ENCODE results near the gene TYW5.

Gene TYW5

DNA sequence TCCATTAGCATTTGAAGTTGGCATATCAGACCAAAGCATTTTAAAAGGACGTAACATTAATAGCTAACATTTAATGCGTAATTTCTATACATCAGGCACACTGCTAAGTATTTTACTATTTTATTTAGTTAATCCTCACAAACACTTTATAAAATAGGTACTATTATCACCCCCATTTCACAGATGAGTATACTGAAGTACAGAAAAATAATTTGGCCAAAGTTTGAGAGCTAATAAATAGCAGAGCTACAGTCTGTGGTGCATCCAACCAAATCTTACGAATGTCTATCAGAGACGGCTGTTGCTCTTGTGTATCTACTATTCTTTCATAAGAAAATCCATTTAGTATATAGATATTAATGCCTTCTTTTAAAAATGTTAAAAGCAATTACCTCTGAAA is 11.9 kb downstream of the TYW5 start:
- DNase-seq (ENCODE audit: low read depth) = no peak
- H3K27me3 ChIP-seq (replicated peaks; ENCODE audit: control insufficient read depth, insufficient read depth, low read length) = no peaks in the 10 kb centered on the region
- peaks cover 19% of the 10 kb centered on the region for H3K4me1 ChIP-seq (ENCODE audit: control insufficient read depth, insufficient read depth, low read length)
- no peak overlapping the region for H3K4me3 ChIP-seq (ENCODE audit: low read length)
- no peaks in the 10 kb centered on the region for H3K9me3 ChIP-seq (ENCODE audit: control insufficient read depth, low read length)
- no peak overlapping the region for H3K9ac ChIP-seq (ENCODE audit: low read length)
- peaks cover 52% of the 10 kb centered on the region for H3K36me3 ChIP-seq (ENCODE audit: control insufficient read depth, insufficient read depth, low read length, severe bottlenecking)

DNA sequence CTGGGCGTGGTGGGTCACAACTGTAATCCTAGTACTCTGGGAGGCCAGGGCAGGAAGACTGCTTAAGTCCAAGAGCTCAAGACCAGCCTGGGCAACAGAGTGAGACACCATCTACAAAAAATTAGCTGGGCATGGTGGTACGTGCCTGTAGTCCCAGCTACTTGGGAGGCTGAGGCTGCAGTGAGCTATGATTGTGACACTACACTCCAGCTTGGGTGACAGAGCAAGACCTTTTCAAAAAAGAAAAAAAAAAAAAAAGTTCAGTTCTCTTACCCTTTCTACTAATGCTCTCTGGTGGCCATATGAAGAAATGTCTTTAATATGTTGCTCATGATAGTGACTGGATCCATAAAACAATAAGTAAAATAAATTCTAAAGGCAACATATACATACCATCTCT is 14.9 kb downstream of the TYW5 start:
- peak; percentile 68 for DNase-seq (ENCODE audit: low read depth)
- peaks cover 52% of the 10 kb centered on the region for H3K36me3 ChIP-seq (ENCODE audit: control insufficient read depth, insufficient read depth, low read length, severe bottlenecking)

GRCh38 chr2:199936554-199936953 is 18.7 kb downstream of the TYW5 start:
- no peak overlapping the region for H3K4me3 ChIP-seq (ENCODE audit: low read length)
- no peaks in the 10 kb centered on the region for H3K27me3 ChIP-seq (replicated peaks; ENCODE audit: control insufficient read depth, insufficient read depth, low read length)
- no peak overlapping the region for H3K9ac ChIP-seq (ENCODE audit: low read length)
- DNase-seq (ENCODE audit: low read depth) = no peak
- H3K9me3 ChIP-seq (ENCODE audit: control insufficient read depth, low read length) = no peaks in the 10 kb centered on the region
- H3K4me1 ChIP-seq (ENCODE audit: control insufficient read depth, insufficient read depth, low read length) = no peaks in the 10 kb centered on the region
- H3K36me3 ChIP-seq (ENCODE audit: control insufficient read depth, insufficient read depth, low read length, severe bottlenecking) = peaks cover 51% of the 10 kb centered on the region

More for the DNA sequence above, 14.9 kb downstream of the TYW5 start:
- Histone ChIP-seq H3K4me1 (ENCODE audit: control insufficient read depth, insufficient read depth, low read length) (no peaks in the 10 kb centered on the region), H3K4me3 (ENCODE audit: low read length) (no peak overlapping the region), H3K9me3 (ENCODE audit: control insufficient read depth, low read length) (no peaks in the 10 kb centered on the region), H3K9ac (ENCODE audit: low read length) (no peak overlapping the region), H3K27me3 (replicated peaks; ENCODE audit: control insufficient read depth, insufficient read depth, low read length) (no peaks in the 10 kb centered on the region)

GRCh38 chr2:199933466-199933865 is 21.8 kb downstream of the TYW5 start:
- H3K4me3 ChIP-seq (ENCODE audit: low read length) = no peak overlapping the region
- no peaks in the 10 kb centered on the region for H3K4me1 ChIP-seq (ENCODE audit: control insufficient read depth, insufficient read depth, low read length)
- H3K9ac ChIP-seq (ENCODE audit: low read length) = no peak overlapping the region
- no peaks in the 10 kb centered on the region for H3K27me3 ChIP-seq (replicated peaks; ENCODE audit: control insufficient read depth, insufficient read depth, low read length)
- peak; percentile 46 for DNase-seq (ENCODE audit: low read depth)
- H3K36me3 ChIP-seq (ENCODE audit: control insufficient read depth, insufficient read depth, low read length, severe bottlenecking) = peaks cover 63% of the 10 kb centered on the region
- H3K9me3 ChIP-seq (ENCODE audit: control insufficient read depth, low read length) = no peaks in the 10 kb centered on the region

- Histone ChIP-seq H3K27me3 (replicated peaks; ENCODE audit: control insufficient read depth, insufficient read depth, low read length) (no peaks in the 10 kb centered on the region), H3K4me1 (ENCODE audit: control insufficient read depth, insufficient read depth, low read length) (no peaks in the 10 kb centered on the region), H3K9ac (ENCODE audit: low read length) (no peak overlapping the region), H3K36me3 (ENCODE audit: control insufficient read depth, insufficient read depth, low read length, severe bottlenecking) (peaks cover 58% of the 10 kb centered on the region), H3K9me3 (ENCODE audit: control insufficient read depth, low read length) (no peaks in the 10 kb centered on the region), H3K4me3 (ENCODE audit: low read length) (no peak overlapping the region)
- no peak for DNase-seq (ENCODE audit: low read depth)
These were observed 22.9 kb downstream of the TYW5 start for GRCh38 chr2:199932312-199932855.

- peaks cover 43% of the 10 kb centered on the region for H3K36me3 ChIP-seq (ENCODE audit: control insufficient read depth, insufficient read depth, low read length, severe bottlenecking)
- no peak overlapping the region for H3K9ac ChIP-seq (ENCODE audit: low read length)
- H3K9me3 ChIP-seq (ENCODE audit: control insufficient read depth, low read length) = no peaks in the 10 kb centered on the region
- H3K4me3 ChIP-seq (ENCODE audit: low read length) = no peak overlapping the region
- no peak for DNase-seq (ENCODE audit: low read depth)
- no peaks in the 10 kb centered on the region for H3K27me3 ChIP-seq (replicated peaks; ENCODE audit: control insufficient read depth, insufficient read depth, low read length)
- peaks cover 12% of the 10 kb centered on the region for H3K4me1 ChIP-seq (ENCODE audit: control insufficient read depth, insufficient read depth, low read length)
These were observed 26.0 kb downstream of the TYW5 start for GRCh38 chr2:199929262-199929661.

DNA sequence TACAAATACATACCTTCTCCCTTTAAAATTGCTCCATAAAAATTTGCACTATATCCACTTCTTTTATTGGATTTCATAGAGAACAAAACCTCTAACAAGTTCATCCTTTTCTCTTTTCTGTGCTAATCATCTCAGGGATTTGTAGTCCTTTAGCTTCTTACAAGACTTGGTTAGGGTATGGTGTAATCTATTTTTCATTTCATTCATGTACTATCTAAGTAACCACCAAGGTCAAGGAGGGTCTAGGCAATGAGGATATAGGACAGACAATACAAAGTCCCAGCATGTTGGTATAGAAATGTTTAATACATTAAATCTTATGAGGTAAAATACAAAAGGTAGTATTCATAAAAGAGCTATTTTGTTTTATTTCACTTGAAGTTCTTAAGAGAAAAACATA is 26.7 kb downstream of the TYW5 start:
- Histone ChIP-seq H3K4me1 (ENCODE audit: control insufficient read depth, insufficient read depth, low read length) (peaks cover 12% of the 10 kb centered on the region), H3K9me3 (ENCODE audit: control insufficient read depth, low read length) (no peaks in the 10 kb centered on the region), H3K9ac (ENCODE audit: low read length) (no peak overlapping the region), H3K4me3 (ENCODE audit: low read length) (no peak overlapping the region), H3K36me3 (ENCODE audit: control insufficient read depth, insufficient read depth, low read length, severe bottlenecking) (peaks cover 43% of the 10 kb centered on the region), H3K27me3 (replicated peaks; ENCODE audit: control insufficient read depth, insufficient read depth, low read length) (no peaks in the 10 kb centered on the region)
- no peak for DNase-seq (ENCODE audit: low read depth)

GRCh38 chr2:199928226-199928625 is 27.1 kb downstream of the TYW5 start:
- Histone ChIP-seq H3K4me3 (ENCODE audit: low read length) (no peak overlapping the region), H3K4me1 (ENCODE audit: control insufficient read depth, insufficient read depth, low read length) (peaks cover 12% of the 10 kb centered on the region), H3K9ac (ENCODE audit: low read length) (no peak overlapping the region), H3K9me3 (ENCODE audit: control insufficient read depth, low read length) (no peaks in the 10 kb centered on the region), H3K36me3 (ENCODE audit: control insufficient read depth, insufficient read depth, low read length, severe bottlenecking) (peaks cover 43% of the 10 kb centered on the region), H3K27me3 (replicated peaks; ENCODE audit: control insufficient read depth, insufficient read depth, low read length) (no peaks in the 10 kb centered on the region)
- DNase-seq (ENCODE audit: low read depth) = no peak

DNA sequence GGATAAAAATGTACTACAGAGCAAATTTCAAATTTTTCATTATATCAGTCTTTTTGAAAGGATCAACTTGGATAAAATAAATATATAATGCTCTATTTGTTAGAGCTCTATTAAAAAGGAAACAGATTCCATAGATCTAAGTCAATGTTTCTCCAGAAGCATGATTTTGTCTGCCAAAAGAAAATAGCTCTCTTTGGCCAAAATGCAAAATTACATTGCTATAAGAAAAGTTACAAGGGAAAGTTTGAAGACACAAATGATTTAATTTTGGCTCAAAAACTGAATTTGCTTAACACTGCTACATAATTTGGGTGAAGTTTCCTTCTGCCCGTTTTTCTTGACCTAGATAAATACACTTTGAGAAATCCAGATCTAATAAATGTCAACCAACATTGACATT is 28.5 kb downstream of the TYW5 start:
- no peaks in the 10 kb centered on the region for H3K27me3 ChIP-seq (replicated peaks; ENCODE audit: control insufficient read depth, insufficient read depth, low read length)
- H3K4me1 ChIP-seq (ENCODE audit: control insufficient read depth, insufficient read depth, low read length) = peaks cover 12% of the 10 kb centered on the region
- H3K9me3 ChIP-seq (ENCODE audit: control insufficient read depth, low read length) = no peaks in the 10 kb centered on the region
- DNase-seq (ENCODE audit: low read depth) = peak; percentile 19
- H3K36me3 ChIP-seq (ENCODE audit: control insufficient read depth, insufficient read depth, low read length, severe bottlenecking) = peaks cover 34% of the 10 kb centered on the region
- H3K9ac ChIP-seq (ENCODE audit: low read length) = no peak overlapping the region
- no peak overlapping the region for H3K4me3 ChIP-seq (ENCODE audit: low read length)

DNA sequence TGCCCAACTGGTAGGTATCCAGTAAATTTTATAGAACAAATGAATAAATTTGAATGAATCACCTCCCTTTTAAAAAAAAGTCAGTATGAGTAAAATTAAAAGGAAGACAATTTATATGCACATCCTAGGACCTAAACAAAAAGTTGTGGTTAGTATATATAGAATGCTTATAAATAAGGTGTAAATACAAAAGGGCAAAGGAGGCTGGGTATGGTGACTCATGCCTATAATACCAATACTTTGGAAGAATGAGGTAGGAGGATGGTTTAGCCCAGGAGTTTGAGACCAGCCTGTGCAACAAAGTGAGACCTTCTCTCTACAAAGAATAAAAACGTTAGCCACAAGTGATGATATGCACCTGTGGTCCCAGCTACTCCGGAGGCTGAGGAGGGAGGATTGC is 31.4 kb downstream of the TYW5 start:
- Histone ChIP-seq H3K9ac (ENCODE audit: low read length) (no peak overlapping the region), H3K27me3 (replicated peaks; ENCODE audit: control insufficient read depth, insufficient read depth, low read length) (no peaks in the 10 kb centered on the region), H3K36me3 (ENCODE audit: control insufficient read depth, insufficient read depth, low read length, severe bottlenecking) (peaks cover 24% of the 10 kb centered on the region), H3K4me1 (ENCODE audit: control insufficient read depth, insufficient read depth, low read length) (peaks cover 12% of the 10 kb centered on the region), H3K9me3 (ENCODE audit: control insufficient read depth, low read length) (no peaks in the 10 kb centered on the region), H3K4me3 (ENCODE audit: low read length) (no peak overlapping the region)
- no peak for DNase-seq (ENCODE audit: low read depth)

GRCh38 chr2:199922856-199923255 is 32.4 kb downstream of the TYW5 start:
- no peak for DNase-seq (ENCODE audit: low read depth)
- H3K9ac ChIP-seq (ENCODE audit: low read length) = no peak overlapping the region
- no peaks in the 10 kb centered on the region for H3K27me3 ChIP-seq (replicated peaks; ENCODE audit: control insufficient read depth, insufficient read depth, low read length)
- H3K4me3 ChIP-seq (ENCODE audit: low read length) = no peak overlapping the region
- no peaks in the 10 kb centered on the region for H3K9me3 ChIP-seq (ENCODE audit: control insufficient read depth, low read length)
- peaks cover 29% of the 10 kb centered on the region for H3K36me3 ChIP-seq (ENCODE audit: control insufficient read depth, insufficient read depth, low read length, severe bottlenecking)
- H3K4me1 ChIP-seq (ENCODE audit: control insufficient read depth, insufficient read depth, low read length) = peaks cover 12% of the 10 kb centered on the region

- no peak overlapping the region for H3K9ac ChIP-seq (ENCODE audit: low read length)
- H3K4me1 ChIP-seq (ENCODE audit: control insufficient read depth, insufficient read depth, low read length) = peaks cover 14% of the 10 kb centered on the region
- peaks cover 28% of the 10 kb centered on the region for H3K36me3 ChIP-seq (ENCODE audit: control insufficient read depth, insufficient read depth, low read length, severe bottlenecking)
- DNase-seq (ENCODE audit: low read depth) = no peak
- no peaks in the 10 kb centered on the region for H3K27me3 ChIP-seq (replicated peaks; ENCODE audit: control insufficient read depth, insufficient read depth, low read length)
- peaks cover 4% of the 10 kb centered on the region for H3K9me3 ChIP-seq (ENCODE audit: control insufficient read depth, low read length)
- H3K4me3 ChIP-seq (ENCODE audit: low read length) = no peak overlapping the region
These were observed 38.3 kb downstream of the TYW5 start for GRCh38 chr2:199916980-199917379.
